SK-N-MC (cell line): Measurements from ENCODE around the gene ZNF227.

Experiments
- DNase-seq: peaks from one replicate; pipeline ENCODE4 v3.0.0-alpha.2; 2011; ENCODE audit warnings: low read depth, low spot score
- H3K27ac ChIP-seq: fragments of 200-600 bp; sonication (generic); 2 replicates; pipeline ENCODE4 v1.5.1; 2016; ENCODE audit warnings: mixed run types
- H3K36me3 ChIP-seq: fragments of 200-600 bp; sonication (generic); 2 replicates; pipeline ENCODE4 v1.6.1; 2017; ENCODE audit warnings: antibody characterized with exemption, low read length, mixed read lengths; ENCODE audit not compliant: insufficient read depth
- H3K4me3 ChIP-seq: fragments of 200-600 bp; sonication (generic); 2 replicates; pipeline ENCODE4 v1.5.1; 2016
- H3K9ac ChIP-seq: fragments of 200-600 bp; sonication (generic); 2 replicates; pipeline ENCODE4 v1.8.0; 2017; ENCODE audit warnings: mixed run types, mixed read lengths; ENCODE audit not compliant: insufficient read length
- H3K9me3 ChIP-seq: fragments of 200-600 bp; sonication (generic); 2 replicates; pipeline ENCODE4 v1.6.1; 2017; ENCODE audit warnings: low read depth, mild to moderate bottlenecking, antibody characterized with exemption, low read length, moderate library complexity, mixed read lengths
- EZH2 ChIP-seq: fragments of 200-600 bp; sonication (generic); IDR thresholded peaks from one replicate; pipeline ENCODE4 v1.6.1; 2017; ENCODE audit warnings: antibody characterized with exemption
- FOXP2 ChIP-seq: optimal IDR thresholded peaks from 2 replicates; pipeline ENCODE3; 2011; ENCODE audit warnings: mild to moderate bottlenecking, moderate library complexity; ENCODE audit not compliant: insufficient read depth; ENCODE audit errors: extremely low read length, control extremely low read depth
- POLR2AphosphoS5 ChIP-seq: IDR thresholded peaks from 2 replicates; pipeline ENCODE4 v1.6.1; 2012; ENCODE audit warnings: mild to moderate bottlenecking, low read depth, low read length, borderline replicate concordance

Gene ZNF227

GRCh38 chr19:44260695-44261446 lies 48.5 kb downstream of the ZNF227 start:
- H3K27ac ChIP-seq: no peak overlapping the region
- no peak overlapping the region for H3K9ac ChIP-seq
- no peak for DNase-seq

DNA sequence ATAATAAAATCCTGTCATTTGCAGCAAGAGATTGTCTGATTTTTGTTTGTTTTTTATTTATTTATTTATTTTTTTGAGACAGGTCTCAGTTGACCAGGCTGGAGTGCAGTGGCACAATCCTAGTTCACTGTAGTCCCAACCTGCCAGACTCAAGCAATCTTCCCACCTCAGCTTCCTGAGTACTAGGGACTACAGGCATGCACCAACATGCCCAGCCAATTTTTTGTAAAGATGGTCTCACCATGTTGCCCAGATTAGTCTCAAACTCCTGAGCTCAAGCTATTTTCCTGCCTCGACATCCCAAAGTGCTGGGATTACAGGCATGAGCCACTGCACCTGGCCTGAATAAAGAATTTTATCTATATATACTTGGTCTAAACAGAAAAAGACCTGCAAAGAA lies 65.0 kb downstream of the ZNF227 start:
- no peak for DNase-seq
- Histone ChIP-seq H3K27ac (no peak overlapping the region), H3K9ac (no peak overlapping the region), H3K9me3 (no peaks in the 10 kb centered on the region), H3K36me3 (no peaks in the 10 kb centered on the region; the same call in 1 of the 2 replicates), H3K4me3 (no peak overlapping the region)
- no peak for TF ChIP-seq FOXP2
- TF ChIP-seq POLR2AphosphoS5: no peak
- TF ChIP-seq EZH2: no peak

More at GRCh38 chr19:44260695-44261446, 48.5 kb downstream of the ZNF227 start:
- Histone ChIP-seq H3K9me3 (peaks cover 7% of the 10 kb centered on the region; the same call in 1 of the 2 replicates), H3K36me3 (no peaks in the 10 kb centered on the region), H3K4me3 (no peak overlapping the region)
- TF ChIP-seq EZH2 (no peak), FOXP2 (no peak), POLR2AphosphoS5 (no peak)

DNA sequence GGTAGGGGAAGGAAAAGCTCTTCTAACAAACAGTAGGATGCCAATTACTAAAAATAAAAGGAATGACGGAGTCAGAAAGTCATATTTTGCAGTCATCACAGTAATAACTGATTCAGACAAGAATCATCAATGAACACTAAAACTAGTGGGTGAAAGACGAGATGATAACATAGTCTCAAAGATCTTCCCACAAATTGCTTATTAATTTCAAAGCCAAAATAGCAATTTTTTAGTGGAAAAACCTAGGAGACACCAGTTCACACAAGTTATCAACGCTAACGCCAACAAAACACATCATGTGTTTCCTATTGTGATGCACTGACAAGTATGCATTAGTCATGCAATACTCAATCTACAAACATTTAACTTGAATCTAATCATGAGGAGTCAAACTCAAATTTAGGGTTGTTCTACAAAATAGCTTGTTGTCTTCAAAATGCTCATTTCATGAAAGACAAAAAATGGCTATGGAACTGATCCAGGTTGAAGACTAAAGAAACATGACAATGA lies 65.9 kb downstream of the ZNF227 start:
- Histone ChIP-seq H3K27ac (no peak overlapping the region), H3K9me3 (no peaks in the 10 kb centered on the region)
- TF ChIP-seq POLR2AphosphoS5: no peak
- TF ChIP-seq EZH2: no peak
- TF ChIP-seq FOXP2: no peak

GRCh38 chr19:44280916-44281315 lies 68.6 kb downstream of the ZNF227 start:
- Histone ChIP-seq H3K36me3 (no peaks in the 10 kb centered on the region), H3K9me3 (no peaks in the 10 kb centered on the region), H3K27ac (no peak overlapping the region), H3K9ac (no peak overlapping the region), H3K4me3 (no peak overlapping the region)
- no peak for DNase-seq
- no peak for TF ChIP-seq EZH2
- TF ChIP-seq POLR2AphosphoS5: no peak
- no peak for TF ChIP-seq FOXP2

More for the DNA sequence above, 65.9 kb downstream of the ZNF227 start:
- DNase-seq: no peak
- Histone ChIP-seq H3K36me3 (no peaks in the 10 kb centered on the region; the same call in 1 of the 2 replicates), H3K9ac (no peak overlapping the region), H3K4me3 (no peak overlapping the region)

- H3K4me3 ChIP-seq: no peak overlapping the region
- TF ChIP-seq EZH2 (no peak), FOXP2 (no peak), POLR2AphosphoS5 (no peak)
- H3K9ac ChIP-seq: no peak overlapping the region
- no peaks in the 10 kb centered on the region for H3K9me3 ChIP-seq
- no peak for DNase-seq
- no peak overlapping the region for H3K27ac ChIP-seq
- peaks cover 9% of the 10 kb centered on the region for H3K36me3 ChIP-seq
Measured at GRCh38 chr19:44282846-44283245, 70.5 kb downstream of the ZNF227 start.

DNA sequence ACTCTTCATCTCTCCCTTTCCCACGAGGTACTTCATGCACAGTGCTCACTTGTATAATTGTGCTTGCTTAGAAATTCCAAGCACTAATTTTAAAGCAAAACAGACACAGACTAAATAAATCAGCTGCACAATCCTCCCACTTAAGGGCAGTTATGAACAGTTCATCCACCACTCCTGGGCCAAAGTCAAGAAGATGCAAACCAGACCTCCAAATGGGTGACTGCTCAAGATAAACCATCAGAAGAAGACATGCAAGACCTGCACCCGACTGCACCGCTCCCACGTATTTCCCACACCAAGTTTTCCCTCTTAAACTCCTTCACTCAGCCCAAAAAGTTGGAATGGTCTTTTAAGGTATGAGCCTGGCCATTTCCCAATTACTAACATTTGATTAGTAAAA lies 72.6 kb downstream of the ZNF227 start:
- H3K27ac ChIP-seq: no peak overlapping the region
- no peak for TF ChIP-seq FOXP2
- TF ChIP-seq EZH2: no peak
- no peak for TF ChIP-seq POLR2AphosphoS5
- H3K9me3 ChIP-seq: peaks cover 9% of the 10 kb centered on the region
- H3K36me3 ChIP-seq: peaks cover 31% of the 10 kb centered on the region
- DNase-seq: no peak
- H3K9ac ChIP-seq: no peak overlapping the region
- H3K4me3 ChIP-seq: no peak overlapping the region
